PC-3 (cell line): Measurements from ENCODE around the gene ARHGDIB. TPM values are rescaled to one million over a fixed set of nuclear protein-coding genes. Genes with fewer than 3 reads are reported as not detected.

Source experiments
- ATAC-seq: fragments of 200-7000 bp; cut with Tn5 transposase; 2 replicates; pipeline ENCODE4 v1.9.1; 2020; ENCODE audit warnings: mild to moderate bottlenecking, moderate library complexity
- Bru-seq: library from RNA; stranded (reverse); fragments of 400-500 nt; gene quantifications from one replicate; lab custom pipeline; 2021; lab: Mats Ljungman, UMichigan
- BruChase-seq, 2 experiments: library from RNA; stranded (reverse); fragments of 400-500 nt; gene quantifications; one replicate each; lab custom pipeline; 2021; lab: Mats Ljungman, UMichigan
- BruUV-seq: library from RNA; stranded (reverse); fragments of 400-500 nt; replicated peaks from 2 replicates; lab custom pipeline; 2021; lab: Mats Ljungman, UMichigan
- CTCF ChIA-PET: fragments of 300-600 bp; sonication (Branson Sonifier 250); formaldehyde crosslinking; loops from one replicate; lab custom pipeline; 2022; ENCODE audit warnings: antibody characterized with exemption; lab: Charles Lee
- POLR2A ChIA-PET: fragments of 300-600 bp; sonication (Branson Sonifier 250); formaldehyde crosslinking; loops from one replicate; lab custom pipeline; 2022; ENCODE audit warnings: antibody characterized with exemption; ENCODE audit not compliant: unreplicated experiment; lab: Charles Lee
- DNase-seq: peaks from one replicate; pipeline ENCODE4 v3.0.0-alpha.2; 2015
- H2AFZ ChIP-seq: fragments of 300-600 bp; sonication (generic); 2 replicates; pipeline ENCODE4 v1.6.0; 2016; ENCODE audit warnings: antibody characterized with exemption, low read length
- H3F3A ChIP-seq: fragments of 300-600 bp; sonication (generic); one replicate; pipeline ENCODE4 v1.6.0; 2017; ENCODE audit warnings: antibody characterized with exemption, low read length, control low read depth, mild to moderate bottlenecking; ENCODE audit not compliant: unreplicated experiment
- H3K27ac ChIP-seq: fragments of 300-600 bp; sonication (generic); 2 replicates; pipeline ENCODE4 v1.5.1; 2016; ENCODE audit warnings: mild to moderate bottlenecking, low read length
- H3K27me3 ChIP-seq: fragments of 300-600 bp; sonication (generic); 2 replicates; pipeline ENCODE4 v1.6.1; 2016; ENCODE audit warnings: low read length, mixed read lengths
- H3K36me3 ChIP-seq: fragments of 300-600 bp; sonication (generic); 2 replicates; pipeline ENCODE4 v1.6.1; 2016; ENCODE audit warnings: low read depth, mixed run types, low read length, mixed read lengths
- H3K4me1 ChIP-seq: fragments of 300-600 bp; sonication (generic); 2 replicates; pipeline ENCODE4 v1.5.1; 2016; ENCODE audit warnings: low read length; ENCODE audit not compliant: insufficient read depth
- H3K4me2 ChIP-seq: fragments of 300-600 bp; sonication (generic); 2 replicates; pipeline ENCODE4 v1.6.0; 2016; ENCODE audit warnings: low read length
- H3K4me3 ChIP-seq: fragments of 300-600 bp; sonication (generic); 2 replicates; pipeline ENCODE4 v1.5.1; 2016; ENCODE audit warnings: mild to moderate bottlenecking, low read length, mixed read lengths
- H3K79me2 ChIP-seq: fragments of 300-600 bp; sonication (generic); 2 replicates; pipeline ENCODE4 v1.6.1; 2017; ENCODE audit warnings: low read length, mixed read lengths
- H3K9ac ChIP-seq: fragments of 300-600 bp; sonication (generic); 2 replicates; pipeline ENCODE4 v1.6.0; 2016; ENCODE audit warnings: mild to moderate bottlenecking, low read length
- H3K9me2 ChIP-seq: fragments of 300-600 bp; sonication (generic); replicated peaks from 2 replicates; pipeline ENCODE4 v1.6.1; 2016; ENCODE audit warnings: mixed run types, low read length, mixed read lengths
- H3K9me3 ChIP-seq: fragments of 300-600 bp; sonication (generic); 2 replicates; pipeline ENCODE4 v1.6.1; 2016; ENCODE audit warnings: low read length, mixed read lengths
- H4K20me1 ChIP-seq: fragments of 300-600 bp; sonication (generic); 2 replicates; pipeline ENCODE4 v1.6.1; 2016; ENCODE audit warnings: low read length, mixed read lengths
- CTCF ChIP-seq: fragments of 300-600 bp; sonication (generic); conservative IDR thresholded peaks from 2 replicates; pipeline ENCODE4 v1.5.1; 2017; ENCODE audit warnings: antibody characterized with exemption, low read depth, mild to moderate bottlenecking, low read length
- EZH2 ChIP-seq: fragments of 300-600 bp; sonication (generic); IDR thresholded peaks from one replicate; pipeline ENCODE4 v1.6.1; 2017; ENCODE audit warnings: antibody characterized with exemption, mild to moderate bottlenecking, low read length; ENCODE audit not compliant: unreplicated experiment
- EZH2phosphoT487 ChIP-seq: fragments of 300-600 bp; sonication (generic); IDR thresholded peaks from 2 replicates; pipeline ENCODE4 v1.6.1; 2018; ENCODE audit warnings: mild to moderate bottlenecking, antibody characterized with exemption, low read length, borderline replicate concordance
- intact Hi-C: fragments of 100-400 bp; cut with micrococcal nuclease; formaldehyde crosslinking; loops from 2 replicates; pipeline ENCODE4 v1.9.0; 2023
- long read RNA-seq: library from polyadenylated mRNA; unstranded; transcript quantifications from one replicate; pipeline ENCODE4 v2.0.0, GENCODE V29; 2021; ENCODE audit not compliant: unreplicated experiment
- total RNA-seq: library from RNA; depleted of rRNA; stranded (reverse); fragments of >200 nt; gene quantifications from 2 replicates; pipeline ENCODE4 v1.2.3, GENCODE V29; 2014; rRNA removed

The ARHGDIB gene
- total RNA-seq = 10.4 and 12.4 TPM in 2 replicates
- percentile 36 among the genes with signal in this experiment for Bru-seq, nascent RNA
- percentile 35 among the genes with signal in this experiment for BruChase-seq, experiment 1, labeled RNA remaining after a 6-hour chase
- percentile 17 among the genes with signal in this experiment for BruChase-seq, experiment 2, labeled RNA remaining after a 2-hour chase
- long read RNA-seq, transcript ARHGDIB-201 (6 exons, 1,256 nt) = major isoform, 5 of 5 reads
- long read RNA-seq, partial matches to known transcripts = 0 of 5 reads
- long read RNA-seq, other reads (novel, unspliced or antisense) = 0 of 5 reads

- peaks cover 17% of the 10 kb centered on the region for H3K4me1 ChIP-seq
- ATAC-seq (peak; percentile 25), DNase-seq (no peak)
- ChIA-PET CTCF (no interaction called here), POLR2A (no interaction called here)
- H3K4me3 ChIP-seq = peak within 1 kb of the TSS; percentile 59; the same call in 1 of the 2 replicates
- peak within 1 kb of the TSS; percentile 64 for H2AFZ ChIP-seq
- no TSS peak for BruUV-seq
- intact Hi-C loops = loop anchor here (2.0 kb wide), 1 partner anchor 31 kb away; no protein-coding TSS in a partner anchor
- H3K79me2 ChIP-seq = no peaks in the 10 kb centered on the region
- no peaks in the 10 kb centered on the region for H3K27me3 ChIP-seq
- H3K9ac ChIP-seq = peak within 1 kb of the TSS; percentile 33; the same call in 1 of the 2 replicates
- H3K9me3 ChIP-seq = no peaks in the 10 kb centered on the region
- no peaks in the 10 kb centered on the region for H3K36me3 ChIP-seq
- H3K4me2 ChIP-seq = peak within 1 kb of the TSS; percentile 84
- TF ChIP-seq CTCF = no peak
- H3K27ac ChIP-seq = peak within 1 kb of the TSS; percentile 87
- H4K20me1 ChIP-seq = no peaks in the 10 kb centered on the region
- H3K9me2 ChIP-seq = no peaks in the 10 kb centered on the region
- H3F3A ChIP-seq = no peaks in the 10 kb centered on the region
These were observed at the start of gene ARHGDIB for GRCh38 chr12:14961466-14962152. ARHGDIB (minus strand) TSS chr12:14961601; CDS start chr12:14950712, 10,889 bp downstream.

GRCh38 chr12:15011162-15011561 lies 49.8 kb upstream of the ARHGDIB start:
- TF ChIP-seq EZH2 = no peak
- peak; percentile 36; the same call in 1 of the 2 replicates for TF ChIP-seq CTCF
- no peak for TF ChIP-seq EZH2phosphoT487
- intact Hi-C loops = no loop called here
- Histone ChIP-seq H3F3A (no peaks in the 10 kb centered on the region), H3K79me2 (no peaks in the 10 kb centered on the region), H3K4me2 (no peak overlapping the region), H3K36me3 (no peaks in the 10 kb centered on the region), H3K27me3 (peaks cover 34% of the 10 kb centered on the region), H4K20me1 (no peaks in the 10 kb centered on the region), H3K27ac (no peak overlapping the region), H3K9me3 (no peaks in the 10 kb centered on the region), H3K9ac (no peak overlapping the region), H3K9me2 (no peaks in the 10 kb centered on the region), H3K4me1 (no peaks in the 10 kb centered on the region), H3K4me3 (no peak overlapping the region), H2AFZ (no peak overlapping the region)
- DNase-seq (peak; percentile 29), ATAC-seq (no peak; the same call in 1 of the 2 replicates)
- POLR2A ChIA-PET = no interaction called here
- CTCF ChIA-PET = no interaction called here
- BruUV-seq = no TSS peak
